Measurements from ENCODE around the gene CITED4. TPM values are rescaled to one million over a fixed set of nuclear protein-coding genes. Genes with fewer than 3 reads are reported as not detected.
"Not testable (repeated sequence)": the region's sequence is repeated elsewhere in the genome, so short reads cannot be mapped to it uniquely, and the experiment has no call there.

CITED4 gene
- 5.6 TPM for total RNA-seq

- ATAC-seq (peak; percentile 98), DNase-seq (ENCODE audit: low spot score) (peak; percentile 98)
- intact Hi-C loops (cut with DNase I) = no loop called here
Measured at GRCh38 chr1:40862008-40862863, at the start of gene CITED4. TSS of gene CITED4 (minus strand) at chr1:40862363. CDS start at chr1:40862127, 236 bp downstream.

- intact Hi-C loops (cut with DNase I) = no loop called here
- DNase-seq (ENCODE audit: low spot score) (no peak), ATAC-seq (no peak)
Measured at GRCh38 chr1:40911105-40911504, 48.9 kb upstream of the CITED4 start.

GRCh38 chr1:40909281-40909680 lies 47.1 kb upstream of the CITED4 start:
- no peak for DNase-seq (ENCODE audit: low spot score)
- ATAC-seq = no peak
- intact Hi-C loops (cut with DNase I) = no loop called here

- intact Hi-C loops (cut with DNase I) = no loop called here
- no peak for ATAC-seq
- no peak for DNase-seq (ENCODE audit: low spot score)
Measured at GRCh38 chr1:40908350-40908749, 46.2 kb upstream of the CITED4 start.

GRCh38 chr1:40907899-40908298 lies 45.7 kb upstream of the CITED4 start:
- ATAC-seq = no peak
- intact Hi-C loops (cut with DNase I) = no loop called here
- DNase-seq (ENCODE audit: low spot score) = no peak

- no peak for ATAC-seq
- intact Hi-C loops (cut with DNase I) = no loop called here
- no peak for DNase-seq (ENCODE audit: low spot score)
Measured at GRCh38 chr1:40906781-40907400, 44.7 kb upstream of the CITED4 start.

GRCh38 chr1:40905061-40905460 lies 42.9 kb upstream of the CITED4 start:
- ATAC-seq = no peak
- intact Hi-C loops (cut with DNase I) = no loop called here
- DNase-seq (ENCODE audit: low spot score) = no peak

- no peak for ATAC-seq
- DNase-seq (ENCODE audit: low spot score) = no peak
- intact Hi-C loops (cut with DNase I) = no loop called here
Measured at GRCh38 chr1:40903106-40903505, 40.9 kb upstream of the CITED4 start.

- DNase-seq (ENCODE audit: low spot score) = no peak
- intact Hi-C loops (cut with DNase I) = no loop called here
- ATAC-seq = peak; percentile 91
Measured at GRCh38 chr1:40901886-40902852, 40.0 kb upstream of the CITED4 start.

GRCh38 chr1:40899230-40899870 lies 37.2 kb upstream of the CITED4 start:
- ATAC-seq (no peak), DNase-seq (ENCODE audit: low spot score) (no peak)

GRCh38 chr1:40898431-40898901 lies 36.3 kb upstream of the CITED4 start:
- no peak for ATAC-seq
- intact Hi-C loops (cut with DNase I) = no loop called here
- no peak for DNase-seq (ENCODE audit: low spot score)

More at GRCh38 chr1:40899230-40899870, 37.2 kb upstream of the CITED4 start:
- intact Hi-C loops (cut with DNase I) = no loop called here

- DNase-seq (ENCODE audit: low spot score) (no peak), ATAC-seq (no peak)
- intact Hi-C loops (cut with DNase I) = no loop called here
Measured at GRCh38 chr1:40897513-40897912, 35.4 kb upstream of the CITED4 start.

GRCh38 chr1:40896482-40896881 lies 34.3 kb upstream of the CITED4 start:
- intact Hi-C loops (cut with DNase I) = no loop called here
- no peak for ATAC-seq
- DNase-seq (ENCODE audit: low spot score) = no peak

GRCh38 chr1:40895601-40896000 lies 33.4 kb upstream of the CITED4 start:
- DNase-seq (ENCODE audit: low spot score) = no peak
- intact Hi-C loops (cut with DNase I) = no loop called here
- no peak for ATAC-seq

- intact Hi-C loops (cut with DNase I); DNase-seq (ENCODE audit: low spot score); ATAC-seq: not testable (repeated sequence)
Measured at GRCh38 chr1:40894858-40895257, 32.7 kb upstream of the CITED4 start.

- no peak for DNase-seq (ENCODE audit: low spot score)
- intact Hi-C loops (cut with DNase I) = no loop called here
- no peak for ATAC-seq
Measured at GRCh38 chr1:40894455-40894854, 32.3 kb upstream of the CITED4 start.

- DNase-seq (ENCODE audit: low spot score) (no peak), ATAC-seq (no peak)
- intact Hi-C loops (cut with DNase I) = no loop called here
Measured at GRCh38 chr1:40893946-40894345, 31.8 kb upstream of the CITED4 start.

GRCh38 chr1:40892354-40892753 lies 30.2 kb upstream of the CITED4 start:
- no peak for DNase-seq (ENCODE audit: low spot score)
- ATAC-seq = no peak
- intact Hi-C loops (cut with DNase I) = no loop called here

GRCh38 chr1:40890771-40891170 lies 28.6 kb upstream of the CITED4 start:
- no peak for DNase-seq (ENCODE audit: low spot score)
- no peak for ATAC-seq
- intact Hi-C loops (cut with DNase I) = no loop called here

Measured in sciatic nerve (tissue), 2 donors.